ENCODE measurements around the gene PRKCG. TPM values are rescaled to one million over a fixed set of nuclear protein-coding genes. Genes with fewer than 3 reads are reported as not detected.

The PRKCG gene
- total RNA-seq, 2 donors from 2014 or later: 0.26 TPM; not detected in 1

- no peaks in the 10 kb centered on the region for H3K36me3 ChIP-seq (replicated peaks in 1 of 2; ENCODE audit: insufficient read depth in 1 of 2, low read depth in 2 of 2)
- WGBS, 2 donors: 22 to 24% methylated on average over 6 of the region's 6 CpGs
- H3K27me3 ChIP-seq: peaks cover 0 to 28% of the 10 kb centered on the region in 2 donors
- DNase-seq (no peak), ATAC-seq (no peak)
- no peak overlapping the region for H3K27ac ChIP-seq
- intact Hi-C loops (cut with DNase I): no loop called here
- H3K4me1 ChIP-seq: peaks cover 25% of the 10 kb centered on the region
- no peak for TF ChIP-seq CTCF (IDR thresholded peaks at IDR 0.05)
- TF ChIP-seq POLR2A (IDR thresholded peaks at IDR 0.05): no peak
- no peak overlapping the region for H3K4me3 ChIP-seq
- no peaks in the 10 kb centered on the region for H3K9me3 ChIP-seq
These were observed 1.1 kb upstream of the PRKCG start for GRCh38 chr19:53880711-53881481.

DNA sequence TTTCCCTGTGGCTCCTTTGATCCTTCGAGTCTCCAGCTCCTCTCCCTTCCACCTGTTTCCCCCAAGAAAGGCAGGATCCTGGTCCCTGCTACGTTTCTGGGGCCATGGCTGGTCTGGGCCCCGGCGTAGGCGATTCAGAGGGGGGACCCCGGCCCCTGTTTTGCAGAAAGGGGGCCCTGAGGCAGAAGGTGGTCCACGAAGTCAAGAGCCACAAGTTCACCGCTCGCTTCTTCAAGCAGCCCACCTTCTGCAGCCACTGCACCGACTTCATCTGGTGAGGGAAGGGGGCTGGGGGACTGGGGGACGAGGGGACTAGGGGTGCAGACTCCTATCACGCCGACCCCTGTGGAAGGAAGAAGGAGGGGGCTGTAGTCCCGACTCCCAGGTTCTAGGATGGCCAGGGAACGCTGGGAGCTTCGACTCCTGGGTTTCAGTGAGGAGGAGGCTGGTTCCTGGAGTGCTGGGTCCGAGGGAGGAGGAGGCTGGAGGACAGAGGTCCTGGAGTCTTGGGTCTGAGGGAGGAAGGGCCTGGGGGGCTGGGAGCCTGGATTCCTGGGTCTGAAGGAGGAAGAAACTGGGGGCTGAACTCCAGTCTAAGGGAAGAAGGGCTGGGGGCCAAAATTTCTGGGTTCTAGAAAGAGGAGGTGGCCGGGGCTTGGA lies 524 bp downstream of the PRKCG start:
- DNase-seq (no peak), ATAC-seq (no peak)
- intact Hi-C loops (cut with DNase I): no loop called here
- Histone ChIP-seq H3K4me1 (peaks cover 25% of the 10 kb centered on the region), H3K36me3 (replicated peaks in 1 of 2; ENCODE audit: insufficient read depth in 1 of 2, low read depth in 2 of 2) (no peaks in the 10 kb centered on the region), H3K9me3 (no peaks in the 10 kb centered on the region), H3K4me3 (no peak overlapping the region), H3K27me3 (peaks cover 0 to 28% of the 10 kb centered on the region in 2 donors), H3K27ac (no peak overlapping the region)
- 7 to 9% methylated on average over 17 to 18 of the region's 18 CpGs for WGBS, 2 donors
- TF ChIP-seq CTCF (IDR thresholded peaks at IDR 0.05): no peak
- TF ChIP-seq POLR2A (IDR thresholded peaks at IDR 0.05): no peak

- Histone ChIP-seq H3K4me3 (no peak overlapping the region), H3K36me3 (replicated peaks in 1 of 2; ENCODE audit: insufficient read depth in 1 of 2, low read depth in 2 of 2) (no peaks in the 10 kb centered on the region), H3K27ac (no peak overlapping the region), H3K9me3 (no peaks in the 10 kb centered on the region), H3K27me3 (peaks cover 0 to 28% of the 10 kb centered on the region in 2 donors), H3K4me1 (peaks cover 25% of the 10 kb centered on the region)
- TF ChIP-seq CTCF (IDR thresholded peaks at IDR 0.05) (no peak), POLR2A (IDR thresholded peaks at IDR 0.05) (no peak)
- DNase-seq (no peak), ATAC-seq (no peak)
- 0 to 1% methylated on average over 12 to 15 of the region's 19 CpGs for WGBS, 2 donors
- intact Hi-C loops (cut with DNase I): no loop called here
These were observed 1.2 kb downstream of the PRKCG start for GRCh38 chr19:53883231-53883661.

DNA sequence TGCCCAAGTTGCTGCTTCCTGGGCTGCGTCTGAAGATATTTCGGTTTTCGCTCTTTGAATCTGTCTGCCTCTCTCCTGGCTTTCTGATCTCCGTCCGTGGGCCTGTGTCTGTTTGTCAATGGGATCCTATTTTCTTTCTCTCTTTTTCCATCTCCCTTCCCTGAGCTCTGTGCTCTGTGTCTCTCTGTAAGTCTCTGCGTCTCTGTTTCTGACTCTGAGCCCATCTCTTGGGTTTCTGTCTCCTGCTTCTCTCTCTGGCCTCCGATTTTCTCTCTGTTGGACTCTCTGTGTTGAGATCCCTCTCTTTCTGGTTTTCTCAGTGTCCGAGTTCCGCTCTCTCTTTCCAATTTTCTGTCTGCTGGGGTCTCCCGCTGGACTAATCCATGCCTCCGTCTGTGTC lies 1.7 kb downstream of the PRKCG start:
- H3K4me1 ChIP-seq: peaks cover 24% of the 10 kb centered on the region
- H3K27me3 ChIP-seq: peaks cover 0 to 28% of the 10 kb centered on the region in 2 donors
- WGBS, 2 donors: 16 to 19% methylated on average over 11 of the region's 11 CpGs
- no peak overlapping the region for H3K4me3 ChIP-seq
- no peak for TF ChIP-seq CTCF (IDR thresholded peaks at IDR 0.05)
- no peak for TF ChIP-seq POLR2A (IDR thresholded peaks at IDR 0.05)
- H3K27ac ChIP-seq: no peak overlapping the region
- intact Hi-C loops (cut with DNase I): no loop called here
- ATAC-seq: no peak
- DNase-seq: no peak
- no peaks in the 10 kb centered on the region for H3K9me3 ChIP-seq
- H3K36me3 ChIP-seq (replicated peaks in 1 of 2; ENCODE audit: insufficient read depth in 1 of 2, low read depth in 2 of 2): no peaks in the 10 kb centered on the region

Measured in body of pancreas (tissue), 4 donors.